Activated naive CD8-positive, alpha-beta T cell (primary cell): ENCODE data around the gene SLC5A2.
A peak's percentile ranks its signal among the peaks of the same experiment; 100 is the strongest.
"Not testable (repeated sequence)": the region's sequence is repeated elsewhere in the genome, so short reads cannot be mapped to it uniquely, and the experiment has no call there.

Experiments used
- H3K27ac Mint-ChIP-seq: one replicate; pipeline ENCODE4 v1.8.0; 2021; ENCODE audit warnings: mixed read lengths
- H3K27me3 Mint-ChIP-seq: one replicate; pipeline ENCODE4 v1.8.0; 2021; ENCODE audit warnings: mixed read lengths
- H3K36me3 Mint-ChIP-seq: one replicate; pipeline ENCODE4 v1.8.0; 2021; ENCODE audit warnings: mixed read lengths
- H3K4me1 Mint-ChIP-seq: one replicate; pipeline ENCODE4 v1.8.0; 2021; ENCODE audit warnings: low read depth, mixed read lengths
- H3K4me3 Mint-ChIP-seq: one replicate; pipeline ENCODE4 v1.8.0; 2021; ENCODE audit warnings: mild to moderate bottlenecking, mixed read lengths
- H3K9me3 Mint-ChIP-seq: one replicate; pipeline ENCODE4 v1.8.0; 2021; ENCODE audit warnings: low read depth, mixed read lengths

The SLC5A2 gene

GRCh38 chr16:31536804-31537361 lies 54.0 kb downstream of the SLC5A2 start:
- peaks cover 4% of the 10 kb centered on the region for H3K9me3 Mint-ChIP-seq
- no peak overlapping the region for H3K4me3 Mint-ChIP-seq
- H3K27me3 Mint-ChIP-seq: peaks cover 22% of the 10 kb centered on the region
- no peak overlapping the region for H3K27ac Mint-ChIP-seq
- peaks cover 13% of the 10 kb centered on the region for H3K4me1 Mint-ChIP-seq
- H3K36me3 Mint-ChIP-seq: peaks cover 5% of the 10 kb centered on the region

DNA sequence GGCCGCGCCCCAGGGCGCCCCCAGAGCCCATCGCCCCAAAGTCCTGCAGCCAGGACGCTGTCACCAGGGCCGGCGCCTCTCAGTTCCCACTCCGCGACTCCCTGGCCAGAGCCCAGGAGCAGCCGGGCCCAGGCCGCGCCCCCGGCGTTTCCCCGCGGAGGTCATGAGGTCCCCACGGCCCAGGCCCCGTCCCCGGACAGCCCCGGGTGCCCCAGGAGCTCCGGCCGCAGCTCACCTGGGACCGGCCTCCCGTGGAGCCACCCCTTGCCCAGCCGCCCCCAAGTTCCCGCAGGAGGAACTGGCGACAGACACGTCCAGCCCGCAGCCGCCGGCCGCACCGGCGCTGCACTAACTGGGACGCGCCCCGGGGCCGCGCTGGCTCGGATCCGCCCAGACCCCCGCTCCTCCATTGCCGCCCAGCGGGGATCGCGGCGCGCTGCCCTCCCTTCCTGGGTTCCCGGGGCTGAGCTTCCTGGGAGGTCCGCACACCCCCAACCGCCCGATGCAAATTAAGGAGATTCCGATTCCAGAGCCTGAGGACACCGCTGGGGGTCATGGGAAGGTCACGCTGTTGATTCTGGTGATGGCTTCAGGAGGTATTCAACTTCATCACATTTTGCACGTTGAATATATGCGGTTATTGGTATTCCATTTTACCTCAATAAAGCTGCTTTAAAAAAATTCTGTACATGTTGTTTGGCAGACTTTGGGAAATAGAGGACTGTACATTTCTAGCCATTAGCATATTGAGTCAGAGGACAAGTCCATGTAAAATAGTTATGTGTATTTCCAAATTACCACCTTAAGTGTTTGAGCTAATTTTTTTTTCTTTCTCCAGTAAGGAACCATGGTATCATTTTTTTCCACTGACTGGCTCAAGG lies 54.7 kb downstream of the SLC5A2 start:
- Mint-ChIP-seq H3K4me3 (peak overlapping the region; percentile 73), H3K27ac (peak overlapping the region; percentile 28), H3K4me1 (peaks cover 13% of the 10 kb centered on the region), H3K36me3 (peaks cover 9% of the 10 kb centered on the region), H3K27me3 (peaks cover 25% of the 10 kb centered on the region), H3K9me3 (peaks cover 10% of the 10 kb centered on the region)

- H3K4me3 Mint-ChIP-seq: peak overlapping the region; percentile 73
- H3K27ac Mint-ChIP-seq: peak overlapping the region; percentile 76
- H3K9me3 Mint-ChIP-seq: peaks cover 14% of the 10 kb centered on the region
- H3K4me1 Mint-ChIP-seq: peaks cover 13% of the 10 kb centered on the region
- peaks cover 25% of the 10 kb centered on the region for H3K27me3 Mint-ChIP-seq
- H3K36me3 Mint-ChIP-seq: not testable (repeated sequence)
Observed at GRCh38 chr16:31538243-31538598, 55.3 kb downstream of the SLC5A2 start.

- H3K27ac Mint-ChIP-seq, H3K4me3 Mint-ChIP-seq: not testable (repeated sequence)
- peaks cover 21% of the 10 kb centered on the region for H3K27me3 Mint-ChIP-seq
- H3K9me3 Mint-ChIP-seq: peaks cover 18% of the 10 kb centered on the region
- H3K36me3 Mint-ChIP-seq: peaks cover 11% of the 10 kb centered on the region
- H3K4me1 Mint-ChIP-seq: peaks cover 13% of the 10 kb centered on the region
Observed at GRCh38 chr16:31539762-31540161, 56.8 kb downstream of the SLC5A2 start.
